Hepatocyte (in vitro differentiated cells): ENCODE data around the gene KIFAP3. TPM values are rescaled to one million over a fixed set of nuclear protein-coding genes. Genes with fewer than 3 reads are reported as not detected.
"Not testable (repeated sequence)": the region's sequence is repeated elsewhere in the genome, so short reads cannot be mapped to it uniquely, and the experiment has no call there.

ENCODE experiments used
- DNase-seq: peaks from one replicate; pipeline ENCODE4 v3.0.0-alpha.2; 2016; ENCODE audit warnings: low spot score
- H2AFZ ChIP-seq: fragments of 200-600 bp; sonication (generic); 2 replicates; pipeline ENCODE4 v1.6.0; 2016; ENCODE audit warnings: antibody characterized with exemption, mild to moderate bottlenecking
- H3K27ac ChIP-seq: fragments of 200-600 bp; sonication (generic); 2 replicates; pipeline ENCODE4 v1.5.1; 2016; ENCODE audit warnings: mild to moderate bottlenecking
- H3K27me3 ChIP-seq: fragments of 200-600 bp; sonication (generic); 2 replicates; pipeline ENCODE4 v1.6.1; 2016
- H3K36me3 ChIP-seq: fragments of 200-600 bp; sonication (generic); replicated peaks from 2 replicates; pipeline ENCODE4 v1.5.1; 2016; ENCODE audit warnings: low read depth; ENCODE audit not compliant: insufficient read depth
- H3K4me1 ChIP-seq: fragments of 200-600 bp; sonication (generic); 2 replicates; pipeline ENCODE4 v1.5.1; 2016; ENCODE audit warnings: mild to moderate bottlenecking, moderate library complexity; ENCODE audit not compliant: insufficient read depth
- H3K4me2 ChIP-seq: fragments of 200-600 bp; sonication (generic); 2 replicates; pipeline ENCODE4 v1.6.0; 2016
- H3K4me3 ChIP-seq: fragments of 200-600 bp; sonication (generic); 2 replicates; pipeline ENCODE4 v1.5.1; 2016; ENCODE audit warnings: mild to moderate bottlenecking
- H3K79me2 ChIP-seq: fragments of 200-600 bp; sonication (generic); 2 replicates; pipeline ENCODE4 v1.6.0; 2017; ENCODE audit warnings: mild to moderate bottlenecking
- H3K9me2 ChIP-seq: fragments of 200-600 bp; sonication (generic); replicated peaks from 2 replicates; pipeline ENCODE4 v1.6.0; 2017; ENCODE audit warnings: mild to moderate bottlenecking; ENCODE audit not compliant: insufficient read depth
- H3K9me3 ChIP-seq: fragments of 200-600 bp; sonication (generic); 2 replicates; pipeline ENCODE4 v1.5.1; 2016; ENCODE audit warnings: low read depth, mild to moderate bottlenecking
- H4K20me1 ChIP-seq: fragments of 200-600 bp; sonication (generic); 2 replicates; pipeline ENCODE4 v1.6.0; 2016; ENCODE audit warnings: mild to moderate bottlenecking; ENCODE audit not compliant: insufficient read depth, poor library complexity, severe bottlenecking
- CTCF ChIP-seq: fragments of 200-600 bp; sonication (generic); IDR thresholded peaks from 2 replicates; pipeline ENCODE4 v1.5.1; 2016; ENCODE audit warnings: antibody characterized with exemption, mild to moderate bottlenecking; ENCODE audit not compliant: poor library complexity
- EZH2 ChIP-seq: fragments of 200-600 bp; sonication (generic); IDR thresholded peaks from 2 replicates; pipeline ENCODE4 v1.6.1; 2016; ENCODE audit warnings: antibody characterized with exemption, mild to moderate bottlenecking, borderline replicate concordance
- EZH2phosphoT487 ChIP-seq: fragments of 200-600 bp; sonication (generic); IDR thresholded peaks from one replicate; pipeline ENCODE4 v1.6.1; 2018; ENCODE audit warnings: antibody characterized with exemption, mild to moderate bottlenecking, low read depth, moderate library complexity; ENCODE audit not compliant: unreplicated experiment, severe bottlenecking
- WGBS: methylation state at CpG from one replicate; pipeline ENCODE4 v1.1.6; 2016; ENCODE audit warnings: low lambda C conversion rate; ENCODE audit errors: missing lambda C conversion rate; 5-methylcytosine and 5-hydroxymethylcytosine counted together
- polyA plus RNA-seq: library from polyadenylated mRNA; unstranded; fragments of >200 nt; fragmentation: Nextera tagmentation; extraction: Ambion mirVana; gene quantifications from 2 replicates; pipeline ENCODE4 v1.2.1, GENCODE V29; 2016
- total RNA-seq: library from RNA; depleted of rRNA; stranded (reverse); fragments of >200 nt; gene quantifications from 2 replicates; pipeline ENCODE4 v1.2.3, GENCODE V29; 2014

Gene KIFAP3
- 20.0 and 28.2 TPM in 2 replicates for total RNA-seq
- 15.4 and 18.9 TPM in 2 replicates for polyA plus RNA-seq

- 2% methylated on average over 39 of the region's 39 CpGs for WGBS
These were observed at the start of gene KIFAP3 for GRCh38 chr1:170074250-170075157. KIFAP3 (minus strand) TSS chr1:170074695; CDS start chr1:170074467, 228 bp downstream.

GRCh38 chr1:170122366-170122765 lies 47.9 kb upstream of the KIFAP3 start:
- Histone ChIP-seq H3K4me2 (no peak overlapping the region), H3K36me3 (no peaks in the 10 kb centered on the region), H2AFZ (no peak overlapping the region), H3K9me3 (no peaks in the 10 kb centered on the region), H4K20me1 (no peaks in the 10 kb centered on the region), H3K27me3 (no peaks in the 10 kb centered on the region), H3K79me2 (no peaks in the 10 kb centered on the region), H3K27ac (no peak overlapping the region), H3K9me2 (no peaks in the 10 kb centered on the region), H3K4me1 (no peaks in the 10 kb centered on the region), H3K4me3 (no peak overlapping the region)
- 96% methylated on average over 6 of the region's 6 CpGs for WGBS
- no peak for DNase-seq
- no peak for TF ChIP-seq EZH2
- no peak for TF ChIP-seq CTCF
- TF ChIP-seq EZH2phosphoT487: no peak

More at GRCh38 chr1:170074250-170075157, at the start of gene KIFAP3:
- peak within 1 kb of the TSS; percentile 44 for H3K4me3 ChIP-seq
- no peaks in the 10 kb centered on the region for H3K9me3 ChIP-seq
- peaks cover 33% of the 10 kb centered on the region for H3K79me2 ChIP-seq
- no peaks in the 10 kb centered on the region for H3K27me3 ChIP-seq
- H3K27ac ChIP-seq: peak within 1 kb of the TSS; percentile 73
- peak within 1 kb of the TSS; percentile 78 for H3K4me2 ChIP-seq
- H3K9me2 ChIP-seq: no peaks in the 10 kb centered on the region
- H2AFZ ChIP-seq: peak within 1 kb of the TSS; percentile 76
- DNase-seq: peak; percentile 98
- H4K20me1 ChIP-seq: no peaks in the 10 kb centered on the region
- no peak for TF ChIP-seq EZH2
- peak; percentile 58 for TF ChIP-seq CTCF
- no peaks in the 10 kb centered on the region for H3K36me3 ChIP-seq
- no peaks in the 10 kb centered on the region for H3K4me1 ChIP-seq

- H2AFZ ChIP-seq: no peak overlapping the region
- H3K79me2 ChIP-seq: no peaks in the 10 kb centered on the region
- DNase-seq: peak; percentile 34
- no peaks in the 10 kb centered on the region for H4K20me1 ChIP-seq
- no peak overlapping the region for H3K4me2 ChIP-seq
- 69% methylated on average over 2 of the region's 2 CpGs for WGBS
- H3K4me1 ChIP-seq: no peaks in the 10 kb centered on the region
- no peaks in the 10 kb centered on the region for H3K27me3 ChIP-seq
- no peaks in the 10 kb centered on the region for H3K36me3 ChIP-seq
- H3K27ac ChIP-seq: no peak overlapping the region
- no peaks in the 10 kb centered on the region for H3K9me2 ChIP-seq
- H3K4me3 ChIP-seq: no peak overlapping the region
- TF ChIP-seq EZH2 (no peak), CTCF (no peak), EZH2phosphoT487 (no peak)
- H3K9me3 ChIP-seq: no peaks in the 10 kb centered on the region
These were observed 40.4 kb upstream of the KIFAP3 start for GRCh38 chr1:170114906-170115305.

GRCh38 chr1:170113140-170113539 lies 38.6 kb upstream of the KIFAP3 start:
- H3K9me2 ChIP-seq, H3K79me2 ChIP-seq, H3K27ac ChIP-seq, H2AFZ ChIP-seq, H4K20me1 ChIP-seq, H3K36me3 ChIP-seq, H3K9me3 ChIP-seq, H3K4me3 ChIP-seq, H3K4me1 ChIP-seq, DNase-seq, H3K27me3 ChIP-seq, H3K4me2 ChIP-seq: not testable (repeated sequence)
- WGBS: 81% methylated on average over 8 of the region's 8 CpGs
